GM23338 (cell line): ENCODE measurements around the gene FAM227B.

ENCODE experiments used
- EZH2 ChIP-seq: fragments of 200-600 bp; sonication (generic); IDR thresholded peaks from one replicate; pipeline ENCODE4 v1.8.0; 2017; ENCODE audit warnings: antibody characterized with exemption, mild to moderate bottlenecking, low read depth; ENCODE audit not compliant: unreplicated experiment
- EZH2phosphoT487 ChIP-seq: fragments of 200-600 bp; sonication (generic); IDR thresholded peaks from one replicate; pipeline ENCODE4 v1.8.1; 2018; ENCODE audit warnings: antibody characterized with exemption; ENCODE audit not compliant: unreplicated experiment
- POLR2AphosphoS5 ChIP-seq: IDR thresholded peaks from 2 replicates; pipeline ENCODE4 v1.6.1; 2016; ENCODE audit warnings: antibody characterized with exemption, low read depth
- TF ChIP-seq, protein P1 (sequence below), 2 experiments: fragments of 200-600 bp in 1 of 2; sonication (generic) in 1 of 2; conservative IDR thresholded peaks; 2 replicates each; pipeline versions ENCODE4 v1.5.1 to v1.6.1; 2016 to 2017; ENCODE audit warnings: antibody characterized with exemption in 2 of 2, low read depth in 2 of 2, mild to moderate bottlenecking in 2 of 2, moderate library complexity in 1 of 2
- TF ChIP-seq, protein P2 (sequence below): IDR thresholded peaks from one replicate; pipeline ENCODE4 v1.6.1; 2018; ENCODE audit warnings: antibody characterized with exemption; ENCODE audit not compliant: unreplicated experiment

DNA sequence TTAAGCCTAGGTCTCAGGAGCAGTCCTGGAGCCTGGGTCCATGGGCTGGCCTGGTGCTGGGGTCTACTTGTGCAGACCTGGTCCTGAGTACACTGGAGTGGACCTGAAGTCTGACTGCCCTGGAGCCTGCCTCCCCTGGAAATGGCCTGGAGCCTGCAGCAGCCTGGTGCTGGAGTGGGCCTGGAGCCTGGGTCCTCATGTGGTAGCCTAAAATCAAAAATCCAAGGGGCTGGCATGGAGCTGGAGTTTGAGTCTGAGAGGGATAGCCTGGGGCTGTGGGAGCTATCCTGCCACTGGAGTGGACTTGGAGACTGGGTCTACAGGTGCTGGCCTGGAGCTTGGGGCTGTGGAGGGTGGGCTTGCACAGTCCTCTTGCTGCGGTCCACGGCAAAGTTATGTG lies 15.0 kb downstream of the FAM227B start:
- TF ChIP-seq EZH2phosphoT487: no peak
- TF ChIP-seq, protein P1, sequence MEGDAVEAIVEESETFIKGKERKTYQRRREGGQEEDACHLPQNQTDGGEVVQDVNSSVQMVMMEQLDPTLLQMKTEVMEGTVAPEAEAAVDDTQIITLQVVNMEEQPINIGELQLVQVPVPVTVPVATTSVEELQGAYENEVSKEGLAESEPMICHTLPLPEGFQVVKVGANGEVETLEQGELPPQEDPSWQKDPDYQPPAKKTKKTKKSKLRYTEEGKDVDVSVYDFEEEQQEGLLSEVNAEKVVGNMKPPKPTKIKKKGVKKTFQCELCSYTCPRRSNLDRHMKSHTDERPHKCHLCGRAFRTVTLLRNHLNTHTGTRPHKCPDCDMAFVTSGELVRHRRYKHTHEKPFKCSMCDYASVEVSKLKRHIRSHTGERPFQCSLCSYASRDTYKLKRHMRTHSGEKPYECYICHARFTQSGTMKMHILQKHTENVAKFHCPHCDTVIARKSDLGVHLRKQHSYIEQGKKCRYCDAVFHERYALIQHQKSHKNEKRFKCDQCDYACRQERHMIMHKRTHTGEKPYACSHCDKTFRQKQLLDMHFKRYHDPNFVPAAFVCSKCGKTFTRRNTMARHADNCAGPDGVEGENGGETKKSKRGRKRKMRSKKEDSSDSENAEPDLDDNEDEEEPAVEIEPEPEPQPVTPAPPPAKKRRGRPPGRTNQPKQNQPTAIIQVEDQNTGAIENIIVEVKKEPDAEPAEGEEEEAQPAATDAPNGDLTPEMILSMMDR (conservative IDR thresholded peaks at IDR 0.05; ENCODE audit: low read depth in 2 of 2): no peak
- TF ChIP-seq, protein P2, sequence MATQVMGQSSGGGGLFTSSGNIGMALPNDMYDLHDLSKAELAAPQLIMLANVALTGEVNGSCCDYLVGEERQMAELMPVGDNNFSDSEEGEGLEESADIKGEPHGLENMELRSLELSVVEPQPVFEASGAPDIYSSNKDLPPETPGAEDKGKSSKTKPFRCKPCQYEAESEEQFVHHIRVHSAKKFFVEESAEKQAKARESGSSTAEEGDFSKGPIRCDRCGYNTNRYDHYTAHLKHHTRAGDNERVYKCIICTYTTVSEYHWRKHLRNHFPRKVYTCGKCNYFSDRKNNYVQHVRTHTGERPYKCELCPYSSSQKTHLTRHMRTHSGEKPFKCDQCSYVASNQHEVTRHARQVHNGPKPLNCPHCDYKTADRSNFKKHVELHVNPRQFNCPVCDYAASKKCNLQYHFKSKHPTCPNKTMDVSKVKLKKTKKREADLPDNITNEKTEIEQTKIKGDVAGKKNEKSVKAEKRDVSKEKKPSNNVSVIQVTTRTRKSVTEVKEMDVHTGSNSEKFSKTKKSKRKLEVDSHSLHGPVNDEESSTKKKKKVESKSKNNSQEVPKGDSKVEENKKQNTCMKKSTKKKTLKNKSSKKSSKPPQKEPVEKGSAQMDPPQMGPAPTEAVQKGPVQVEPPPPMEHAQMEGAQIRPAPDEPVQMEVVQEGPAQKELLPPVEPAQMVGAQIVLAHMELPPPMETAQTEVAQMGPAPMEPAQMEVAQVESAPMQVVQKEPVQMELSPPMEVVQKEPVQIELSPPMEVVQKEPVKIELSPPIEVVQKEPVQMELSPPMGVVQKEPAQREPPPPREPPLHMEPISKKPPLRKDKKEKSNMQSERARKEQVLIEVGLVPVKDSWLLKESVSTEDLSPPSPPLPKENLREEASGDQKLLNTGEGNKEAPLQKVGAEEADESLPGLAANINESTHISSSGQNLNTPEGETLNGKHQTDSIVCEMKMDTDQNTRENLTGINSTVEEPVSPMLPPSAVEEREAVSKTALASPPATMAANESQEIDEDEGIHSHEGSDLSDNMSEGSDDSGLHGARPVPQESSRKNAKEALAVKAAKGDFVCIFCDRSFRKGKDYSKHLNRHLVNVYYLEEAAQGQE: no peak
- TF ChIP-seq POLR2AphosphoS5: no peak
- TF ChIP-seq EZH2: no peak
